NCI-H82 (cell line): ENCODE measurements around the gene PLEKHA7.
"Not testable (repeated sequence)": the region's sequence is repeated elsewhere in the genome, so short reads cannot be mapped to it uniquely, and the experiment has no call there.

Source experiments
- DNase-seq: peaks from one replicate; lab custom pipeline; 2025; lab: John Stamatoyannopoulos, UW

The PLEKHA7 gene

GRCh38 chr11:16976379-16976778 is 37.8 kb downstream of the PLEKHA7 start:
- DNase-seq: no peak

- peak; percentile 64 for DNase-seq
Measured at GRCh38 chr11:16975906-16976305, 38.3 kb downstream of the PLEKHA7 start.

GRCh38 chr11:16973338-16973964 is 40.8 kb downstream of the PLEKHA7 start:
- DNase-seq: no peak

GRCh38 chr11:16969010-16969999 is 44.9 kb downstream of the PLEKHA7 start:
- DNase-seq: peak; percentile 85

GRCh38 chr11:16968196-16968595 is 46.0 kb downstream of the PLEKHA7 start:
- DNase-seq: no peak

- DNase-seq: no peak
Measured at GRCh38 chr11:16966930-16967671, 47.1 kb downstream of the PLEKHA7 start.

- DNase-seq: no peak
Measured at GRCh38 chr11:16964501-16964900, 49.7 kb downstream of the PLEKHA7 start.

GRCh38 chr11:16963316-16963876 is 50.8 kb downstream of the PLEKHA7 start:
- no peak for DNase-seq

GRCh38 chr11:16962589-16962988 is 51.6 kb downstream of the PLEKHA7 start:
- DNase-seq: not testable (repeated sequence)

GRCh38 chr11:16962146-16962545 is 52.1 kb downstream of the PLEKHA7 start:
- no peak for DNase-seq

- no peak for DNase-seq
Measured at GRCh38 chr11:16960250-16960649, 54.0 kb downstream of the PLEKHA7 start.

- no peak for DNase-seq
Measured at GRCh38 chr11:16959602-16960001, 54.6 kb downstream of the PLEKHA7 start.

- no peak for DNase-seq
Measured at GRCh38 chr11:16958833-16959232, 55.4 kb downstream of the PLEKHA7 start.

- peak; percentile 57 for DNase-seq
Measured at GRCh38 chr11:16956538-16957153, 57.6 kb downstream of the PLEKHA7 start.

GRCh38 chr11:16953663-16954062 is 60.6 kb downstream of the PLEKHA7 start:
- no peak for DNase-seq

GRCh38 chr11:16946477-16947282 is 67.5 kb downstream of the PLEKHA7 start:
- DNase-seq: peak; percentile 22

- peak; percentile 85 for DNase-seq
Measured at GRCh38 chr11:16945671-16946469, 68.3 kb downstream of the PLEKHA7 start.

GRCh38 chr11:16942911-16943310 is 71.3 kb downstream of the PLEKHA7 start:
- no peak for DNase-seq

GRCh38 chr11:16942342-16942741 is 71.9 kb downstream of the PLEKHA7 start:
- no peak for DNase-seq

- no peak for DNase-seq
Measured at GRCh38 chr11:16941935-16942334, 72.3 kb downstream of the PLEKHA7 start.
